Testis (tissue), 3 donors: Measurements from ENCODE around the gene RUNX1. TPM values are rescaled to one million over a fixed set of nuclear protein-coding genes. Genes with fewer than 3 reads are reported as not detected.

Experiments used
- DNase-seq: peaks from one replicate; pipeline ENCODE4 v3.0.0-alpha.2; 2019
- H3K27ac ChIP-seq, 2 donors: fragments of 200-600 bp; sonication (generic); one replicate each; pipeline ENCODE4 v1.5.1; 2019
- H3K27me3 ChIP-seq: fragments of 200-600 bp; sonication (generic); one replicate; pipeline ENCODE4 v1.5.1; 2019
- H3K36me3 ChIP-seq: fragments of 200-600 bp; sonication (generic); one replicate; pipeline ENCODE4 v1.5.1; 2017; ENCODE audit warnings: low read depth; ENCODE audit errors: missing control alignments
- H3K4me1 ChIP-seq: fragments of 200-600 bp; sonication (generic); one replicate; pipeline ENCODE4 v1.5.1; 2019
- H3K4me3 ChIP-seq, 2 donors: fragments of 200-600 bp; sonication (generic); one replicate each; pipeline ENCODE4 v1.5.1; 2017 to 2019
- H3K9me3 ChIP-seq: fragments of 200-600 bp; sonication (generic); one replicate; pipeline ENCODE4 v1.5.1; 2017
- CTCF ChIP-seq, 3 experiments: fragments of 450-650 bp in 2 of 3; fragments of 200-600 bp in 1 of 3; sonication (generic) in 1 of 3; IDR thresholded peaks; one replicate each; pipeline ENCODE4 v1.5.1; 2016 to 2019; ENCODE audit warnings: antibody characterized with exemption in 3 of 3, mild to moderate bottlenecking in 2 of 3, moderate library complexity in 1 of 3
- POLR2A ChIP-seq: fragments of 450-650 bp; IDR thresholded peaks from one replicate; pipeline ENCODE4 v1.6.1; 2017; ENCODE audit warnings: antibody characterized with exemption, mild to moderate bottlenecking, moderate library complexity
- WGBS, 2 donors: methylation state at CpG; one replicate each; pipeline ENCODE4 v1.1.5; 2018; 5-methylcytosine and 5-hydroxymethylcytosine counted together
- intact Hi-C: fragments of 100-400 bp; cut with DNase I; formaldehyde crosslinking; loops from one replicate; pipeline ENCODE4 v1.15.1; 2023; ENCODE audit warnings: low total_unique reads
- polyA plus RNA-seq: library from polyadenylated mRNA; stranded (reverse); fragments of 350-450 nt; fragmentation: Illumina TruSeq; extraction: RNeasy Lipid Tissue Mini Kit (QIAGEN cat#74804); gene quantifications from one replicate; pipeline ENCODE4 v1.2.3, GENCODE V29; 2014; ENCODE audit warnings: low read depth, low replicate concordance; ENCODE audit not compliant: insufficient read depth
- total RNA-seq, 2 donors: library from RNA; depleted of rRNA; stranded (reverse); fragments of >200 nt; gene quantifications; one replicate each; pipeline ENCODE4 v1.2.3, GENCODE V29; 2016

Gene RUNX1
- total and polyA plus RNA-seq, 3 donors from 2014 or later: 11.1 to 28.7 (median 24.3) TPM

- Histone ChIP-seq H3K4me3 (no peak overlapping the region), H3K4me1 (no peaks in the 10 kb centered on the region), H3K9me3 (no peaks in the 10 kb centered on the region), H3K27me3 (no peaks in the 10 kb centered on the region), H3K36me3 (no peaks in the 10 kb centered on the region), H3K27ac (no peak overlapping the region)
- DNase-seq: no peak
- WGBS, 2 donors: 91 to 95% methylated on average over 2 to 3 of the region's 3 CpGs
- no peak for TF ChIP-seq POLR2A
- no peak for TF ChIP-seq CTCF (IDR thresholded peaks at IDR 0.05)
- intact Hi-C loops: no loop called here
Observed at GRCh38 chr21:35006248-35006647, 42.9 kb downstream of the RUNX1 start.

- no peaks in the 10 kb centered on the region for H3K4me1 ChIP-seq
- no peaks in the 10 kb centered on the region for H3K36me3 ChIP-seq
- H3K9me3 ChIP-seq: no peaks in the 10 kb centered on the region
- TF ChIP-seq POLR2A (no peak), CTCF (IDR thresholded peaks at IDR 0.05) (no peak)
- H3K27ac ChIP-seq: no peak overlapping the region
- DNase-seq: no peak
- no peaks in the 10 kb centered on the region for H3K27me3 ChIP-seq
- no peak overlapping the region for H3K4me3 ChIP-seq
- intact Hi-C loops: no loop called here
- 78 to 89% methylated on average over 6 of the region's 6 CpGs for WGBS, 2 donors
Observed at GRCh38 chr21:35005560-35006224, 43.4 kb downstream of the RUNX1 start.

- intact Hi-C loops: no loop called here
- no peak for DNase-seq
- no peak for TF ChIP-seq POLR2A
- no peak for TF ChIP-seq CTCF (IDR thresholded peaks at IDR 0.05)
- no peak overlapping the region for H3K4me3 ChIP-seq
- WGBS, 2 donors: 72 to 76% methylated on average over 2 of the region's 2 CpGs
- no peak overlapping the region for H3K27ac ChIP-seq
- no peaks in the 10 kb centered on the region for H3K36me3 ChIP-seq
- H3K4me1 ChIP-seq: no peaks in the 10 kb centered on the region
- no peaks in the 10 kb centered on the region for H3K9me3 ChIP-seq
- H3K27me3 ChIP-seq: no peaks in the 10 kb centered on the region
Observed at GRCh38 chr21:35005077-35005476, 44.0 kb downstream of the RUNX1 start.

GRCh38 chr21:35004314-35004713 is 44.8 kb downstream of the RUNX1 start:
- WGBS, 2 donors: 95 to 96% methylated on average over 3 of the region's 3 CpGs
- H3K4me3 ChIP-seq: no peak overlapping the region
- H3K4me1 ChIP-seq: peaks cover 3% of the 10 kb centered on the region
- TF ChIP-seq POLR2A (no peak), CTCF (IDR thresholded peaks at IDR 0.05) (no peak)
- no peaks in the 10 kb centered on the region for H3K36me3 ChIP-seq
- no peak for DNase-seq
- H3K27ac ChIP-seq: no peak overlapping the region
- H3K27me3 ChIP-seq: no peaks in the 10 kb centered on the region
- no peaks in the 10 kb centered on the region for H3K9me3 ChIP-seq
- intact Hi-C loops: no loop called here
